ENCODE data around the gene DHRS7B.
"Not testable (repeated sequence)": the region's sequence is repeated elsewhere in the genome, so short reads cannot be mapped to it uniquely, and the experiment has no call there.

The DHRS7B gene

GRCh38 chr17:21212826-21213637 lies 86.3 kb downstream of the DHRS7B start:
- no peak for FAIRE-seq

GRCh38 chr17:21213638-21214014 lies 86.9 kb downstream of the DHRS7B start:
- FAIRE-seq = no peak

- no peak for FAIRE-seq
Measured at GRCh38 chr17:21214015-21214776, 87.4 kb downstream of the DHRS7B start, which contains the start of gene TMEM11. Gene TMEM11 (minus strand): TSS chr17:21214161. CDS start chr17:21214152, 9 bp downstream.

GRCh38 chr17:21214777-21215541 lies 88.2 kb downstream of the DHRS7B start:
- no peak for FAIRE-seq

GRCh38 chr17:21215935-21216334 lies 89.2 kb downstream of the DHRS7B start:
- FAIRE-seq = no peak

- no peak for FAIRE-seq
Measured at GRCh38 chr17:21217346-21217745, 90.6 kb downstream of the DHRS7B start.

GRCh38 chr17:21218101-21218500 lies 91.3 kb downstream of the DHRS7B start:
- no peak for FAIRE-seq

- no peak for FAIRE-seq
Measured at GRCh38 chr17:21218831-21219380, 92.1 kb downstream of the DHRS7B start.

GRCh38 chr17:21223086-21223485 lies 96.3 kb downstream of the DHRS7B start:
- no peak for FAIRE-seq

GRCh38 chr17:21227277-21227676 lies 100.5 kb downstream of the DHRS7B start:
- FAIRE-seq = not testable (repeated sequence)

- FAIRE-seq = no peak
Measured at GRCh38 chr17:21228111-21228510, 101.3 kb downstream of the DHRS7B start.

GRCh38 chr17:21228845-21229244 lies 102.1 kb downstream of the DHRS7B start:
- no peak for FAIRE-seq

- FAIRE-seq = no peak
Measured at GRCh38 chr17:21231533-21231932, 104.8 kb downstream of the DHRS7B start.

- FAIRE-seq = no peak
Measured at GRCh38 chr17:21232033-21232749, 105.4 kb downstream of the DHRS7B start.

- no peak for FAIRE-seq
Measured at GRCh38 chr17:21233581-21234347, 107.0 kb downstream of the DHRS7B start.

- FAIRE-seq = no peak
Measured at GRCh38 chr17:21235921-21236320, 109.2 kb downstream of the DHRS7B start.

- no peak for FAIRE-seq
Measured at GRCh38 chr17:21239680-21240368, 113.1 kb downstream of the DHRS7B start.

GRCh38 chr17:21240369-21241055 lies 113.7 kb downstream of the DHRS7B start:
- FAIRE-seq = no peak
